Fibroblast of skin of scalp (primary cell): ENCODE measurements around the gene FOCAD.
"Not testable (repeated sequence)": the region's sequence is repeated elsewhere in the genome, so short reads cannot be mapped to it uniquely, and the experiment has no call there.

Experiments used
- DNase-seq: peaks from one replicate; pipeline ENCODE4 v3.0.0-alpha.2; 2013

Gene FOCAD

DNA sequence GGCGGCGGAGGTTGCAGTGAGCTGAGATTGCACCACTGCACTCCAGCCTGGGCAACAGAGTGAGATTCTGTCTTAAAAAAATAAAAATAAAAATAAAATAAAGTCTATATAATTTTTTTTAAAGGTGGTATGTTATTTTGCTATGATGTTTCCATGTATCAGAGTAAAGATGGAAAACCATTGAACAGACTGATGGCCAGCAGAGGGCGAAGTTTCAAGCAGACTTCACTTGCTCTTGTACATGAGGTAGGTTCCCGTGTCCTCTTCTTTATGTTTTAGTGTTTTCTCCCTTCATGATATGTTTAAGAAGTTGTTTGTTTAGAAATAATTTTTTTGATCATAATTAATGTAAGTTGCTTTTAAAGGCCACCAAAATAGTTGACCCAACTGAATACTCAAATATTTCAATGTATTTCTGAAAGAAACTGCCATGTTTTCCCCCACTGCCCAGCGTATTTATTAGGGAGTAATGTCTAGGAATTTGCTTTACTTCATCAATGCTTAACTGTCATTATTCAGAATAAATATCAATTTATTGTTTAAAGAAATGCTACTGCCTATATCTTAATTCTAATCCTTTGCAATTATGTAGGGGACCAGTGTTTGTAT lies 201.0 kb downstream of the FOCAD start:
- DNase-seq = peak; percentile 57

DNA sequence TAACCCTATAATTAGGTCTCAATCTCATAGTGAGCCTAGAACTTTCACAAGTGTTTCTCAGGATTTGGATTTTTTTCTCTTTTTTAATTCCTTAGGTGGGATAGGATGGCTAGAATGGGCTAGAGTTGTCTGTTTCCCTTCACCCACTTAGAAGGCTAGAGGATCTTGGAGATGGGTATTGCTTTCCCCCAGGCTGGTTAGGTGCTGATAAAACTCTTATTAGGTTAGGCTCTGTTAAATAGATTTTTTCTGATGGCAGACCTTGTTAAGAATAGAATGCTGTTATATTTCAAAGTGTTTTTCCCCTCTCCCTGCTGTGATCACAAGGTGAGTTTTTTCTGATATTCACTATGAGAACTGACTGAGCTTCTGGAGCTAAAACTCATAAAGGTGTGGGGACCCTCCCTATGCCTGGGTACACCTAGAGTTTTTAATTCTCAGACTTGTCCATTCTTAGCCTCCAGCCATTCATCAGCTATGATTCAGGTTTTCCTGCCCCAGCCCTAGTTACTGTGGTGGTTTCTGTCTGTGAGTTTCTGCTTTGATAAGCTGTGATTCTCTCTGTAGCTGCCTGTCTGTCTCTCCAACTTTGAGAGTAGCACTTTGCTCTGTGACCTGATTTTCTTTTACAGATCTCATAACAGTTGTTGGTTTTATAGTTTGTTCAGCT lies 215.0 kb downstream of the FOCAD start:
- no peak for DNase-seq

DNA sequence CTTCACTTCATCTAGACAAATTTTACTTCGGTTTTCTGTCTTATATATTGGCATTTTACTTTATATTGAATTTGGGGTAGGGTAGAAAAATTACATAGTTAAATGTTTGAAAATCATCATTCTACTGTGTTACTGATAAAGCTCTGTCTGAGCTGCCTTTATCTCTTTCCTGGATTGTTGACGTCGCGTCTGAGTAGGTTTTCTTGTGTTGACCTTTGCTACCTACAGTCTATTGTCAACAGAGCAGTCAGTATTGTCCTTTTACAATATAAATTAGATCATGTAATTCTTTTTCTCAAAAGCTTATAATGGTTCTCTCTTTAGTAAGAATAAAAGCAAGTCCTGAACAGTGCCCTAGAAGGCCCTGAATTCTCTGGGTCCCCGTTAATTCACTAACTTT lies 219.2 kb downstream of the FOCAD start:
- no peak for DNase-seq

DNA sequence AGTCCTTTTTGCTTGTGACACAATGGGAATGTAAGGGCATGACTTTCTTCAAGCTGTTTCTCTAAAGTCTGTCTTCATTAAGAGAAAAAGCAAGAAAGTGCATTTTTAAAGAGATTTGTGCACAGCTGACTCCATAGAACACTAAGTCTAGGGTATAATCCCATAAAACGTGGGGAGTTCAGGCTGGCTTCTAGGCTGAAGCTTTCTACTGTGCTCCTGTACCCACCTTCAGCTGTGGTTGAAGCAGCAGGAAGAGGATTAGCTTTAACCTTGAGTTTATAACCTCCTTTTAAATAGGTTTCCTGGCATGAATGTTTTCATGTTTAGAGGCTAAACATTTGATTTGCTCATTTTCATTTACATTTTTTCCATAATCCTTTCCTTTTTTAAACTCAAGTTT lies 220.9 kb downstream of the FOCAD start:
- DNase-seq = no peak

DNA sequence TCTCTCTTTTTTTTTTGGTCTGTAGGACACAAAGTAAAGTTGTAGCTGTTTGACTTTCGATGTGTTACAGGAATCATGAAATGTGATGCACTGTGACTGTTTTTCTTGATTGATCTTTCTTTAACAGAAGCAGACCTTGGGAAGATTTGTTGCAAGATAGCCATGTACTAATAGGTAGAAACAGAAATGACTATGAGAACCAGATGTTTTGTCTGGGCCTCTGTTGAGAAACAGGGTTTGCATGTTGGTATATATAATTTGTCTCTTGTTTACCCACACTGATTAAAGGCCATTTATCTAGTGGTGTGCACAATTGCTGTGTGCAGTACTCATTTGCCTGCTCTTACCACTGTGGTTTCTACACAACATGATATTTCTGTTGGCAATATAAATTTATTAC lies 222.3 kb downstream of the FOCAD start:
- DNase-seq = no peak

DNA sequence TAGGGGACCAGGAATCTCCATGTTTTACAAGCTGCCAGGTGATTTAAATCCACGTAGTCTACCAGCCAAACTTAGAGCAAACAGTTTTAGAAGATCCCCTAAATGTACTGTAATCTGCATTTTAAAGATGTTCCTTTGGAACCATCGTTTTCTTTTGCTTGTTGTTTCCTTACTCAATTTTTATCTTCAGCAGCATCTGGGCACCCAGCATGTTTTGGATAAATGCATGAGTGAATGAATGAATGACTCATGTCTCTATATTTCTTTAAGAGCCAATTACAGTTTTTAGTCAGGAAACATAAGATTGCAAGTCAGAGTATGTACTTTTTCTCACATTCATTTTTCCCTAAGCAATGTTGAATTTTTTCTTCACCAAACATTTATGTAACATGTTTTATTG lies 224.4 kb downstream of the FOCAD start:
- DNase-seq = no peak

DNA sequence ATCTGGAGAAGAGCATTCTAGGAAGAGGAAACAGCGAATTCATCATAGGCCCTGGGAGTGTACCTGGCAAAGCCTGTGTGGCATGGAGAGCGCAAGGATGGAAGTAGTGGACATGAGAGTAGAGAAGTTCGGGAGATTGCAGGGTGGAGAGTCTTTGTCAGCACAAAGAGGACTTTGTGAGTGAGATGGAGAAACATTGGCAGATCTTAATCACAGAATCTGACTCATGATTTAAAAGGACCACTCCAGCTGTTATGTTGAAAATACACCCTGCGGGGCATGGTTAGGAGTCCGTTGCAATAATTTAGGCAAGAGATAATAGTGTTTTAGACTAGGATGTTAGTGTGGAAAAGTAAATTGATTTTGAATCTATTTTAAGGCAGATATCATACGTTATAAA lies 230.5 kb downstream of the FOCAD start:
- no peak for DNase-seq

DNA sequence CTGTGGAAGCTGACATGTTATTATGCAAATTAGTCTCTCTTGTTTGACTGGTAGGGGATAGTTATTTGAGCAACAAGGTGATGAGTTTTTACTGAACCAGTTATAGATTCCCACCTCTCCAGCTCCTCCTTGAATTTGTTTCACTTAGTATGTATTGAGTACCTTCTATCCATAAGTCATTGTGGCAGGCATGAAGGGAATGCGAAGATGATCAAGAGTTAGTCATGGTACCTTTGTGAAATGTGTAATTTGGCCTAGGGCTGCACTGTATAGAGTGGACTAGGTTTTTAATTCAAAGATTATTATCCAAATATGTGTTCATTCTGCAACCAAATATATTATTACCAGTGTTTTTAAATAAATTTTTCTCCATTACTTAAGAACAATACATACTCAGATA lies 237.3 kb downstream of the FOCAD start:
- DNase-seq = no peak

DNA sequence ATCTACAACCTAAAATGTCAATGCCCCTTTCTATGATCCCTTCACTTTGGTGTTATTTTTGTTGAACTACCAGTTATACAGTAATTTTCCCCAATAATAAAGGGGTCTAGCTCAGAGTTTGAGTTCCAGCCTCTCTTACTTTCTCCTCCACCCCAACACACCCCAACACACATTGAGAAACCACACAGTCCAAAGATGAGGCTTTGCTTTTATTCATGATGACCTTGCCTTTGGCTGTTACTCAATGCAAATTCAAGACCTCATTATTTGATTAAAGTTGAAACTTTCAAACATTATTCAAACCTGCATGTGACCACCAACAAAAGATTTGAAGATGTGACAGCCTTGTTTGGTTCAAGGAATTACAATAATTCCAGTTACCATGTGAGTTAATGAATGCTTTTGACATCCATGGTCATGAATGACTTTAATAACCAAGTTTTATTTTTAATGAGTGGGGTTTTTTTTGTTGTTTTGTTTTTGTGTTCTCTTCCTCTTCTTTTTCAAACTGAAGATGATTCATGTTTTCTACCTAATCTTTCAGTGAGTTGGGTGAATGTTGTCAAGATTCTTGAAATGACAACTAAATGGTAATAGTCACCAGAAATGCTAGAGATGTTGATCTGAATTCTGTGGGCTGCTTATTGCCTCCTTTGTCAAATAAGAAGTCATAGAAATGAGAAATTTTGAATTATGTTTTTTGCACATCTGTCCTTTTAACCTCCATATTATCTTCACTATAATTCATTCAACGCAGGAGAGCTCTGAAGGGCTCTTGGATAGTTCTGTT lies 241.4 kb downstream of the FOCAD start:
- DNase-seq = no peak

DNA sequence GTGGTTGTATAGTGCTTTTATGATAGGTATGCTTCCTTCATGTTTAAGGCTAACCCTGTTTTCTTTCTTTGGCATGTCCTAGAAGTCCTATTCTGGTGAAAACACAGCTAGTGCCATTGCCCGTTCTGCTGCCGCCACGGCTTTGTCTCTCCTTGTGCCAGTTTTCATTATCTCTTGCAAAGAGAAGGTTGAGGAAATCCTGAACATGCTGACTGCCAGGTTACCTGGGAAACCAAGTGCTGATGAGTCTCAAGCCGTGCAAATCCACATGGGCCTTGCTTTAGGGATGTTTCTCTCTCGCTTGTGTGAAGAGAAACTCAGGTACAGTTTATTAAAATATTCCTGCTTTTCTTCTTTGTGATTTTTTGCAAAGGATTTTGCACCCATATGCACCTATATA lies 245.2 kb downstream of the FOCAD start:
- DNase-seq = no peak

DNA sequence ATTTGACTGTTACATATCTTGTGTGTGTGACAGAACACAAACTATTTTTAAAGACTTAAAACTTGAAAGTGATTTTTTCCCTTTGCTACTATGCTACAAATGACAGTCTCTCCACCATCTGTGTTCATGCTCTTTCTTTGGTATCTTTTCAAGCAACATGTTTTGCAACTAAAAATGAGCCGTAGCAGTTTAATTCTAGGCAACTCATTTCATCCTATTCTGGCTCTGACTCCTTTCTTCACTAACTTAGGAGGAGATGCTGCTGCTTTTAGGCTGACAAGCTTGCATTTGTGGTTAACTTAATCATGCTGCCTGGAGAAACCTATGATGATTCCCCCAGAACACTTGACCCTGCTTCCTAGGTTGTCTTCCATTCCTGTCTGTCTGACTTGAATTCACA lies 246.8 kb downstream of the FOCAD start:
- no peak for DNase-seq

DNA sequence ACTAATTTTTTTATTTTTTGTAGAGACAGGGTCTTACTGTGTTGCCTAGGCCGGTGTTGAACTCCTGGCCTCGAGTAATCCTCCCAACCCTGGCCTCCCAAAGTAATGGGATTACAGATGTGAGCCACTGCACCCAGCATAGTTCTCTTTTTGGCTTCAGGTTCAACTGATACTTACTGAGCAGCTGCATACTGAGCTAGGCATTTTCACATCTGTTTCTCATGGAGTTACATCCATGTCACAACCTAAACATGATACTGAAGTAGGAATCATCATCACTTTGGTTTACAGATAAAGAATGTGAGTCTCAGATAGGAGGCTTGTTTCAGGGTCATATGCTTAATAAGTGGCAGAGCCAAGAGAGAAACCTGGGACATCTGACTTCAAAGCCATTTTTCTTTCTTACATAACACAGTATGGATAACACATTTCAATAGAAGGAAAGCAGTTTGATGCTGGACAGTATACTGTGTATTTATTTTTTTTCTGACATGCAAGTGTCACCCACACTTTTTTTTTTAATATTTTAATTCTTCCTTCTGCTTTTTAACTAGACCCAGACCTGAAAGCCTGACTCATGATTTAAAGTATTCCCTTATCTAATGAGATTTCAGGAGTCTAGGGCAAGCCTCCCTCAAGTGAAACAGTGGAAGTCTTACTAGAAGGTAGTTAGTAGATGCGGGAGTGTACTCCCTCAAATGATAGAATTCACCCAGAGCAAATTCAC lies 256.6 kb downstream of the FOCAD start:
- peak; percentile 7 for DNase-seq

DNA sequence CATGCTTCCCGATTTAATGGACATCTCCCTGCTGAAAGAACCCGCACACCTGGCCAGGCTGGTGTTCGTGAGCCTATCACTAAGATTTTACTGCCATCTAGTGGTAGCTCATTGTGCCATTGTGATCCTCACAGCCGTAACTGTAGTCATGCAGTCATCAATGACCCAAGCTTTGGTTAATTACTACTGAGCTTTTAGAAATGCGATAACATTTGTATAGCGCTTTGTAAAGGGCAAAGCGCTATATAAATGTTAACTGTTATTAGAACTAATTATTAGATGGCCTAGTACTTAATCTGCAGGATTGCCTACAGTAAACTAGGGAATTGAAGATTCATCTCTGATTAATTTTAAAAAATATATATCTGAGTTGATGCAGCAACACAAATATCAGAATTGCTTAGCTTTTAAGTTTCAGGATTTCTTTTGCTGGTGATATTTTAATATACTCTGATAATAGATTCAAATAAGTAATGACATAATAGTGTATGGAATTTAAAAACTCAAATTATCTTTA lies 257.2 kb downstream of the FOCAD start:
- DNase-seq = peak; percentile 66

DNA sequence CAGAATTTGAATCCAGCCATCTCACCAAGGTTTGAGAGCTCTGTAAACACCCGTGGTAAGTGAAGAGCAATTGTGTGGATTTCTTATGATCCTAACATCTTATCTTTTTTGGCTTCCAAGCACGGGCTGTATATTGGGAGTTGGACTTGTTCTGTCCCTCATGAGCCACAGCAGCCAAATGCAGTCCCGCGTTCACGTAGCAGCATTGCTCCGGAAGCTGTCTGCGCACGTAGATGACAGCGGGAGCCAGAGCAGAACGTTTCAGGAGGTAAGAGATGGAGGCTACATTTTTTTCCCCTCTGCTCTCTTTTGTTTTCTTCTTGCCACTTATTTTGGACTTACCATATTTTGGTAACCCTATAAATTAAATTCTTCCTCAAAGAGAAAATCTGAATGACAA lies 260.4 kb downstream of the FOCAD start:
- no peak for DNase-seq

DNA sequence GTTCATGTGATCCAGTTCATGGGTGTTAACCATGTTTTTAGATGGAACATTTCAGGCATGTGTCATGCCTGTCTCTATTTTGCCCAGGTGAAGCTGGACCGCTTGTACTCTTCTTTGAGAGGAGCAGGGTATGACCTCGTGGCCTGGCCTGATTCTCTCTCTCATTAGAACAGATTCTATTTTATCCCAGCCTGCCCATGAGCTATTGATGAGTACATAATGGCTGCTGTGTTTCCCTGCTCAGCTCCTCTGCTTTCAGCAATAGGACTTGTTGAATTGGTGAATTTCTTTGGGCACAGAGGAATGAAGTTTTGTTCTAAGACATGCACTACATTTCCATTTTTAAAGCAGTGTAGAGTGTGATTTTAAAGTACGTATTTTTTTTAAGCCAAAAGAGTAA lies 261.2 kb downstream of the FOCAD start:
- DNase-seq = no peak

DNA sequence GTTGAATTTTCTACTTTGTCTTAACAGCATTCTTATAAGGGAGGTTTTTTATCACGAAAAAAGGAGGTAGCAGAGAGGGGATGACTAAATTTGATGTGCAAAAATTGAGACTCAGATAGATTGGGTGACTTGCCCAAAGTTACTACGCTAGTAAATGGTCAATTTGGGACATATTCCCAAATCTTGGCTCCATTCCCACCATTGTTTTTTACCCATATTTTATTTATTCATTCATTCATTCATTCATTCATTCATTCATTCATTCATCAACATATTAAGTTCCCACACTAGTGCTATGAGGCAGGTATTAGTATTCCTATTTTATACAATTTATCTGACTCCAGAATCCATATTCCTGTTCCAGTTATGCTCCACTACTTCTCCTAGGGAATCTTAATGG lies 261.8 kb downstream of the FOCAD start:
- no peak for DNase-seq

DNA sequence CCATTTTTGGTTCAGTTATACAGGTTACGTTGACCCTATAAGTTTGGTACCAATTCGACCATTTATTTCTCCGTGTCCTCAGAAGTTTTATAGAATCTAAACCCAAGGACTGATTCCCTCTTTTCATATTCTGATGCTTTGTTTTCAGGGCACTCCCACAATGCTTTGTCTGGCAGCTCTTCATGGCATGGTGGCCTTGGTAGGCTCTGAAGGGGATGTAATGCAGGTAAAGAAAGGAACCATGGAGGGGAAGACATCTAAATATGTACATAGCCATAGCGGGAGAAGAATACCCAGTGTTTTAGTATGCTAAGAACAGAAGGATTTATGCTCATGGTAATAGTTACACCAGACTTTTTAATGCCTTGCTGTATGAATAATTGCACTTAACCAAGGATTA lies 264.6 kb downstream of the FOCAD start:
- DNase-seq = no peak

DNA sequence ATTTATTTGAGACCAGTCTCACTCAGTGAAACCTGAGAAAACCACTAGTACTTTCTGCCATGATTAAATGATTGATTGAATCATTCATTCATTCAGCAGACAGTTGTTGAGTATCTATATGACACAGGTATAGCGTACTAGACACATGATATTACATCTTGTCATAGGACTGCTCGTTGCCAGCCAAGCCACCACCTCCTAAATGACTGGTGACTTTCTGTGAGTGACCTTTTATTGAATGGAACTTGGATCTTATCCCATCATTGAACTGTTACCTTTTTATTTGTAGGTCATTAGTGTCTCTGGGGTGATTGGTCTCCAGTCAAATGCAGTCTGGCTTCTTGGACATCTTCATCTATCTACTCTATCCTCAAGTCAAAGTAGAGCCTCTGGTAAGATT lies 266.6 kb downstream of the FOCAD start:
- no peak for DNase-seq

DNA sequence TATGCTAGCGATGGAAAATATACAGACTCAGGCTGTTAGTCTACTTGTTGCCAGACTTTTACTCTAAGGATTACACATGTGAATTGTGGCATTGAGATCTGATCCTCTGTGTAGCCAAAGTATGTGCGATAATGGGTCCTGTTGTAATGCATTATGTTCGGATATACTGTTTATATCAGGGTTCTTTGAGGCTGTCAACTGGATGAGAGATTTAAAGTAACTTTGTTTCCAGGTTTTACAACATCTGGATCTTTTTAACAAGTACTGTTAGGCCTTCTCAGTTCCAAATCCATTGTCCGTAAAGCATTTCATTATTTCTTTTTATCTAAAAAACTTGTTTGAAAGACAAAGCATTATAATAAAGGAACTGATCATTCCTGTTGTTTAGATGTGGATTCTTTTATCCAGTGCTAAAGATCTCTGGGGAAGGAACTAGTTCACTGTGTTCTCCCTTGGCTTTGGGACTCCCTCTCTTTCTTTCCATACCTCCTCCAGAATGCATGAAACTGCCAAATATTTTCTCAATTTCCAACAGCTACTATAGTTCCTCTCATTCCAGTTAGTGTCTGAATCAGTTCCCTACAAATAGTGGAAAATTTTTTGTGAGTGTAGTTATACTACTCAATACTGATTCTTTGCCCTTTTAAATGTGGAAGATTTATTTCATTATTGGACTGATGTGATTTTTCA lies 278.6 kb downstream of the FOCAD start:
- no peak for DNase-seq

DNA sequence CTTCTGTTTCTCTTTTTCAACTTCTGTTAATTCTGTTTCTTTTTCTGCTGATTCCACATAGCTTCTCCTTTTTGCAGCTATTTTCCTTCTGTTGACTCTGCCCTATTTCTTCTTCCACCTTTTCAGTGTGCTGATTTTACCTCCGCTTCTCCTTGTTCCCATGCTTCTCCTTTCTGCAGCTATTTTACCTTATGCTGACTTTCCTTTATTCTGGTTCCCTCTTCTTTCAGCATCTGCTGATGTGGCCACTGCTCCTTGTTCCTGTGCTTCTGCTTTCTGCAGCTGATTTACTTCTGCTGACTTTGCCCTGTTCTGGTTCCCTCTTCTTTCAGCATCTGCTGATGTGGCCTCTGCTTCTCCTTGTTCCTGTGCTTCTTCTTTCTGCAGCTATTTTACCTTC lies 288.6 kb downstream of the FOCAD start:
- no peak for DNase-seq

DNA sequence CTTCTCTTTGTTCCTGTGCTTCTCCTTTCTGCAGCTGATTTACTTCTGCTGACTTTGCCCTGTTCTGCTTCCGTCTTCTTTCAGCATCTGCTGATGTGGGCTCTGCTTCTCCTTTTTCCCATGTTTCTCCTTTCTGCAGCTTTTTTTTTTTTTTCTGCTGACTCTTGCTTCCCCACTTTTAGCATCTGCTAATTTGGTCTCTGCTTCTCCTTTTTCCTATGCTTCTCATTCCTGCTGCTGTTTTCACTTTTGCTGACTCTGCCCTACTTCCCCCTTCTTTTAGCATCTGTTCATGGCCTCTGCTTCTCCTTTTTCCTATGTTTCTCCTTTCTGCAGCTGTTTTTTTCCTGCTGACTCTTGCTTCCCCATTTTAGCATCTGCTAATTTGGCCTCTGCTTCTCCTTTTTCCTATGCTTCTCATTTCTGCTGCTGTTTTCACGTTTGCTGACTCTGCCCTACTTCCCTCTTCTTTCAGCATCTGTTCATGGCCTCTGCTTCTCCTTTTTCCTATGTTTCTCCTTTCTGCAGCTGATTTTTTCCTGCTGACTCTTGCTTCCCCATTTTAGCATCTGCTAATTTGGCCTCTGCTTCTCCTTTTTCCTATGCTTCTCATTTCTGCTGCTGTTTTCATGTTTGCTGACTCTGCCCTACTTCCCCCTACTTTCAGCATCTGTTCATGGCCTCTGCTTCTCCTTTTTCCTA lies 289.3 kb downstream of the FOCAD start:
- not testable (repeated sequence) for DNase-seq
